Kidney epithelial cell (primary cell): ENCODE data around the gene STARD5. TPM values are rescaled to one million over a fixed set of nuclear protein-coding genes. Genes with fewer than 3 reads are reported as not detected.
"Not testable (repeated sequence)": the region's sequence is repeated elsewhere in the genome, so short reads cannot be mapped to it uniquely, and the experiment has no call there.

Experiments used
- DNase-seq: peaks from one replicate; pipeline ENCODE4 v3.0.0-alpha.2; 2010; ENCODE audit warnings: low read depth
- H3K27me3 ChIP-seq: 2 replicates; pipeline ENCODE4 v1.6.0; 2011; ENCODE audit warnings: low read length; ENCODE audit not compliant: control insufficient read depth, insufficient read depth
- H3K36me3 ChIP-seq: 2 replicates; pipeline ENCODE4 v1.5.1; 2011; ENCODE audit warnings: low read length; ENCODE audit not compliant: control insufficient read depth, insufficient read depth
- H3K4me3 ChIP-seq: 2 replicates; pipeline ENCODE4 v1.5.1; 2011; ENCODE audit warnings: low read depth, mild to moderate bottlenecking, control low read depth, low read length
- CTCF ChIP-seq: IDR thresholded peaks from 2 replicates; pipeline ENCODE4 v1.5.1; 2011; ENCODE audit warnings: mild to moderate bottlenecking, moderate library complexity, low read length, control low read depth, inconsistent platforms; ENCODE audit not compliant: insufficient read depth, poor library complexity, severe bottlenecking
- total RNA-seq: library from RNA; depleted of rRNA; stranded (reverse); fragments of >200 nt; gene quantifications from 2 replicates; pipeline ENCODE4 v1.2.3, GENCODE V29; 2015

Gene STARD5
- total RNA-seq, 1 donor from 2014 or later: 1.2 TPM

- no peak overlapping the region for H3K4me3 ChIP-seq
- H3K27me3 ChIP-seq: no peaks in the 10 kb centered on the region
- H3K36me3 ChIP-seq: no peaks in the 10 kb centered on the region
- TF ChIP-seq CTCF: no peak
- no peak for DNase-seq
Observed at GRCh38 chr15:81351651-81352050, 27.7 kb upstream of the STARD5 start.

DNA sequence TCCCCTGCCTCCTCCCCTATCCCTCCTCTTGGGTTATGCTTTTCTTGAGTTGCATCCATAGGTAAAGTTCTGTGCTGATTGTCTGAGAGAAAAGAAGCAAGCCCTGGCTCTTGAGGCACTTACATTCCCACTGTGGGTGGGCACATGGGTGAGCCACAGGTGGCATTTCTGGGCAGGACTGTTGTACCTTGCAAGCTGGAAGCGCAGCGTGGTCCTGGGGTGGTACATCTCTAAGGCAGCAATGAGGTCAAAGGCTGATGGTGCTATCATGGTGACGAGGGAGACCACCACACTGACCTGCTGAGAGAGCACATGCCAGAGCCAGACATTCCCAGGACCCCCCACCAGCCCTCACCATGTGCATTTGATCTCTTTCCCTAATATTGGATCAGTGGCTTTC, 25.3 kb upstream of the STARD5 start:
- TF ChIP-seq CTCF: no peak
- no peaks in the 10 kb centered on the region for H3K27me3 ChIP-seq
- H3K36me3 ChIP-seq: no peaks in the 10 kb centered on the region
- H3K4me3 ChIP-seq: no peak overlapping the region
- no peak for DNase-seq

DNA sequence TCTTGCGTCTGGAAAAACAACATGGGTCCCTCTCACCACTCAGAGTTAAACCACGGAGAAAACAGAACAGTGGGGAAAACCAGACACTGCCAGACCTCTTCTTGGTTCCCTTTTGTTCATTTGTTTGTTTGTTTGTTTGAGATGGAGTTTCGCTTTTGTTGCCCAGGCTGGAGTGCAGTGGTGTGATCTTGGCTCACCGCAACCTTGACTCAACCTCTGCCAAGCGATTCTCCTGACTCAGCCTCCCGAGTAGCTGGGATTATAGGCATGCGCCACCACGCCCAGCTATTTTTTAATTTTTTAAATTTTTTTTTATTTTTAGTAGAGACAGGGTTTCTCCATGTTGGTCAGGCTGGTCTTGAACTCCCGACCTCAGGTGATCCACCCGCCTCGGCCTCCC, 24.8 kb upstream of the STARD5 start:
- H3K36me3 ChIP-seq, H3K27me3 ChIP-seq, DNase-seq, H3K4me3 ChIP-seq: not testable (repeated sequence)

DNA sequence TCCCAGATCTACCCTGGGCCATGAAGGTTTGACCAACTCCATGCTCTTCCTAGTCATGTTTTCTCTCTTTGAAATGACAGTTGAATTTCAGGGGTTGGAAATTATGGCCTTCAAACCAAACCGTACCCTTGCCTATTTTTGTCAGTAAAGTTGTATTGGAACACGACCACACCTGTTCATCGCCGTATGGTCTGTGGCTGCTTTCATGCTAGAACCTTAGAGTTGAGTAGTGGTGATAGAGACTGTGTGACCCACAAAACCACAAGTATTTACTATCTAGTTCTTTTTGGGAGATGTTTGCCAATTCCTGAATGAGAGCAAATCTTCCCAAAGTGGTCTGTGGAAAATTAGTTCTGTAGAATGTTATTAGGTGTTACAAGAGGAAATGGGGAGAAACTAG, 24.0 kb upstream of the STARD5 start:
- no peak for TF ChIP-seq CTCF
- DNase-seq: no peak
- H3K36me3 ChIP-seq: no peaks in the 10 kb centered on the region
- H3K4me3 ChIP-seq: no peak overlapping the region
- no peaks in the 10 kb centered on the region for H3K27me3 ChIP-seq

GRCh38 chr15:81346611-81347010, 22.7 kb upstream of the STARD5 start:
- no peaks in the 10 kb centered on the region for H3K36me3 ChIP-seq
- DNase-seq: no peak
- H3K27me3 ChIP-seq: no peaks in the 10 kb centered on the region
- no peak for TF ChIP-seq CTCF
- no peak overlapping the region for H3K4me3 ChIP-seq

DNA sequence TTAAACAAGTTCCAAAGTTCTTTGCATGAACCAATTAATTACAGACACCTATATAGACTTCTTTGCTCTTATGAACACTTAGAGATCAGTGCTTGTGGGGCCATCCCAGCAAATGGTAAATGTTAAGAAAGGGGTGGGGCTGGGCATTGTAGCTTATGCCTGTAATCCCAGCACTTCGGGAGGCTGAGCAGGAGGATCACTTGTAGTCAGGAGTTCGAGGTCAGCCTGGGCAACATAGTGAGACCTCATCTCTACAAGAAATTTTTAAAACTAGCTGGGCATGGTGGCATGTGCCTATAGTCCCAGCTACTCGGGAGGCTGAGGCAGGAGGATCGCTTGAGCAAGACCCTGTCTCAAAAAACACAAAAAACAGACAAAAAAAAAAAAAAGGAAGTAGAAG, 19.4 kb upstream of the STARD5 start:
- TF ChIP-seq CTCF: no peak
- Histone ChIP-seq H3K4me3 (no peak overlapping the region), H3K27me3 (peaks cover 2% of the 10 kb centered on the region), H3K36me3 (no peaks in the 10 kb centered on the region)
- DNase-seq: no peak
